Activated CD8-positive, alpha-beta memory T cell treated with anti-CD3 and anti-CD28 coated beads, Interleukin-2, amount 50 U/mL, for 1 hour (primary cell): ENCODE measurements around the gene APC2.
"Not testable (repeated sequence)": the region's sequence is repeated elsewhere in the genome, so short reads cannot be mapped to it uniquely, and the experiment has no call there.

ENCODE experiments used
- DNase-seq: peaks from one replicate; pipeline ENCODE4 v3.0.0-alpha.2; 2020; ENCODE audit errors: extremely low read depth

The APC2 gene

DNA sequence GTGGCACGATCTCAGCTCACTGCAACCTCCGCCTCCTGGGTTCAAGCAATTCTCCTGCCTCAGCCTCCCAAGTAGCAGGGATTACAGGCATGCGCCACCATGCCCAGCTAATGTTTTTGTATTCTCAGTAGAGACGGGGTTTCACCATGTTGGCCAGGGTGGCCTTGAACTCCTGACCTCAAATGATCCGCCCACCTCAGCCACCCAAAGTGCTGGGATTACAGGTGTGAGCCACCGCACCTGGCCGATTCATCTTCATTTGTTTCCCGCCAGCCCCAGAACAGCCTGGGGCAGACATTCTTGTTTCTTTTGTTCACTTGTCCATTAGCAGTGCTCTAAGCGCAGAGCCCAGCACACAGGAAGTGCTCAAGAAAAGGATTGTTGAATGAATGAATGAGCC lies 27.1 kb downstream of the APC2 start:
- DNase-seq = not testable (repeated sequence)

DNA sequence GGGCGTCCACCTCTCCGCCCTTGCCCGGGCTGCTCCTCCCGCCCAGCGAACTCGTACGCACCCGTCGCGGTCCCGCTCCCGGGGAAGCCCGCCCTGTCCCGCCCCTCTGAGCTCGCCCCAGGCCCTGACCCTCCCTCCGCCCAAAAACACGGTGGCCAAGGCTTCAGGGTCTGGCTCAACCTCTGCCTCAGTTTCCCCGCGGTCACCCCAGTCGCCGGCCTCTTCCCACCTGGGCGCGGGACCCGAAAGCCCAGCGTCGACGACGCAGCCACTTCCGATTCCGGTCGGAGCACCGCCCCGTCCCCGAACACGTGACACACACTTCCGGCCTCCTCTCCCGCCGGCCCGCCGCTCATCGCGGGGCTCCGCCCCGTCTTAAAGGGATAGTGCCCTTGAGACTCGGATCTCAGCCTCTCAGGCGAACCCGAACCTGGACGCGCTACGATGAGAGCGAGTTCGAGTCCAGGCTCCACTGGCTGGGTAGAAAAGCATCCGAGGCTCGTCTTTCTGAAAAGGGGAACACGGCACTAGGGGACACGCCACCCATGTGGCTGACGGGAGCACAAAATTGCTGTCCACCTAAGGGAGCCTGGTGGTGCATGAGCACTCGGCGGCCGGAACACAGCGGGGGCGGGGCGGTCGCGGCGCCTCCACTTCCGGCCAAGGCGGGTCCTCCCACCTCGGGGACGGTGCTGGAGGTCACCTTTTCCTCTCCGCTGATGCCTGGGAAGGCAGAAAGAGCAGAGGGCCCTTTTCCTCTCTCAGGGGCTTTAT lies 29.2 kb downstream of the APC2 start, which contains the start of gene C19orf25:
Gene C19orf25, minus strand, starts transcription at position 282 of the 774 bp plus-strand sequence. CDS start 312 bp downstream, outside the sequence.
- peak; percentile 60 for DNase-seq

DNA sequence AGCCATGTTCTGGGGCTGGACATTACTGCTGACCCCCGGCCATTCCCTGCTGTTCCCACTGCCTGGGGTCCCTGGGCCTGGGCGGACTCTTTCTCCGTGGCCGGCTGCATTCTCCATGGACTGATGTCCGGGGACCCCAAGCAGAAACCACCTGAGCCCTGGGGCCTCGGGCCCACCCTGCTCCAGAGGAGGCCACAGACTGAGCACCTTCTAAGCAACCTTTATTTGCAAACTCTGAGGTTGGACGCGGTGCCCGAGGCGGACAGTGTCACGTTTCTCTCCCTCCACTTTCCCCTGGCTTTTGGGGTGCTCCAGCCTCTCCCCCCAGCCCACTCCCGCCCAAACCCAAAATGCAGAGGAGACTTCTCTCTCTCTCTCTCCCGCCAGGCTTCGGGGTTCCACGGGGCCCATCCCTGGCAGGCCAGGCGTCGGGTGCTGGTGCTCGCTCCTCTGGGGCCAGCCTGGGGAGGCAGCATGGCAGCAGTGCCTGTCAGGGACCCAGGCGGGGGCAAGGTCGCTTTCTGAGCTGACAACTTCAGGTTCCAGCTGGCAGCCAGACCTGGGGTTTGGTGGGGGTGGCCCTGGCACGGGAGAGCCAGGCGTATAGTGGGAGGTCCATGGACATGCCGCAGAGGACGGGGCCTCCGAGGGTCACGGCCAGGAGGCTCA lies 31.4 kb downstream of the APC2 start:
- no peak for DNase-seq

DNA sequence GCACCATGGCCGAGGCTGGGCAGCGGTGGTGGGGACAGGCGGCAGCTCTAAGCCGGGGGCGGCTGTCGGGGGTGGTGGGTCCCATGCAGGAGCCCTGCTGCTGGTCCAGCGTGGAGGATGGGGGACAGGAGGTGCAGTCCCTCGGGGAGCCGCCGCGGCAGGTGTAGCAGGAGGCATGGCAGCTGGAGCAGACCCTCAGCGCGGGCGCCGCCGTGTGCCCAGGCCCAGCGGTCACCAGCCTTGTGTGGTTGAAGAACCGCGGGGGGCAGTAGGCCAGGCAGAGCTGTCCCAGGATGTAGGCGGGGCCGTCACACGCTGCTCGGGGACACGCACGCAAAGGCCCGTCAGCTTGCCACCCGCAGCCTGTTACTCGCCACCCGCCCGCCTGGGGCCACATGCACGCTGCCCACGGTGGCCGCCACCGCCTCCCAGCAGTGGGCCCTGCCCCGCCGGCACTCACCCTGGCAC lies 32.0 kb downstream of the APC2 start:
- no peak for DNase-seq

DNA sequence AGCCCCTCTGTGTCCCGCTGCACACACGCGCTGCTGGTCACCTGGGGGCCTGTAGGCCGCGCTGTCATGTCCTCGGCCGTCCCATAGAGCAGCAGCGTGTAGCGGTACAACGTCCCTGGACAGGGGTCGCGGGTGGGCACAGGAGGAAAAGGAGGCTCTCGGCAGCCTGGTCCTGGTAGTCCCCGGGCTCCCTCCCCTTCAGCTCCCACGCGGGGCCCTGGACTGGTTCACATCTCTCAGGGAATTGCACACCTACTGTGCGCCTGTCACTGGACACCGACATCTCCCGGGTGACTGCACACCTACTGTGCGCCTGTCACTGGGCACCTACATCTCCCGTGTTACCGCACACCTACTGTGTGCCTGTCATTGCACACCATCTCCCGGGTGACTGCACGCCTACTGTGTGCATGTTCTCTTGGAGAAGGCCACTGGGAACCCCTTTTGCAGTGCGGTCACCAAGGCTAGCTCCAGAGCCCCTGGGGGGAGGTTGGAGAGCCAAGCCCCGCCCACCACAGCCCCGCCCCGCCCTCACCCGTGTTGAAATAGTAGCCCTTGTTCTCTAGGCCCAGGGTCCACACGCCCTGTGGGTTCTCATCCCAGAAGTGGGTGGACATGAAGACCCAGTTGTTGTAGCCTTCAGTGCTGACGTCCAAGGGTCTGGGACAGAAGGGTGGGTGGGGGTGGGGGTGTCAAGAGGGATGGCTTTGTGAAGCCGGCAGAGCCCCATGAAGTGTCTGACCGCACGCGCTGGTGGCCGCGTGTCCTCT lies 32.6 kb downstream of the APC2 start:
- DNase-seq = no peak

DNA sequence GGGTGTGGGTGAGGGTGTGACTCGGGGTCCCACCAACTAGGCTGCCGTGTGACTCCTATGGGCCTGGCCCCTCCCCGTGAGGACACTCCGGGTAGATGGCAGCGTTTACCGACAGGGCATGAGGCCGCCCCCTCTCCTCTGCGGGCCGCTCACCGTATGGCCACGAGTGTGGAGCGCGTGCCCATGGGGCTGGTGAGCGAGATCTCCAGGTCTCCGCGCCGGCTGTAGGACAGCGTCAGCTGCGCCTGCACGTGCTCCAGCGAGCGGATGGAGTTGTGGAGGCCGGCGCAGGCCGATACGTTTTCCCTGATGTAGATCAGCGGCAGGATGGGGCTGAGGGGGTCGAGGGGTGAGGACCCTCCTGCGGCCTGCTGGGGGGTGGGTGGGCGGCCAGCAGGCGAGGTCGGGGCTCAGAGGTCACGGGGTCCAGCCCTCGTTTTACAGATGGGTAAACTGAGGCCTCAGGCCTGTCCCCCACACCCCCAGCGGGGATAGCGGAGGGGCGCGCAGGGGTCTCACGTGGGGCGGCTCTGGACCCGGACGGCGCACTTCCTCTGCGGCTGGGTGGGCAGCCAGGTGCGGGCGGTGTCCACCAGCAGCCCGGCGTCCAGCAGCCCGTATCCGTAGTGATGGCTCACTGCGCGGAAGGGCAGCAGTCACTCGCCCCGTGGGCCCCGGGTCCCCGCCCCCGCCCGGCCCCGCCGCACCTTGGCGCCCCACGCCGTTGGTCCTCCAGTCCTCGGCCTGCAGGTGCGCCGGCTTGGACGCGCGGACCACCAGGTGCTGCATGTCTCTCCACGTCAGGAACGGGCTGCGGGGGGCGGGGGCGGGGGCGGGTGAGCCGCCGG lies 33.4 kb downstream of the APC2 start:
- no peak for DNase-seq

DNA sequence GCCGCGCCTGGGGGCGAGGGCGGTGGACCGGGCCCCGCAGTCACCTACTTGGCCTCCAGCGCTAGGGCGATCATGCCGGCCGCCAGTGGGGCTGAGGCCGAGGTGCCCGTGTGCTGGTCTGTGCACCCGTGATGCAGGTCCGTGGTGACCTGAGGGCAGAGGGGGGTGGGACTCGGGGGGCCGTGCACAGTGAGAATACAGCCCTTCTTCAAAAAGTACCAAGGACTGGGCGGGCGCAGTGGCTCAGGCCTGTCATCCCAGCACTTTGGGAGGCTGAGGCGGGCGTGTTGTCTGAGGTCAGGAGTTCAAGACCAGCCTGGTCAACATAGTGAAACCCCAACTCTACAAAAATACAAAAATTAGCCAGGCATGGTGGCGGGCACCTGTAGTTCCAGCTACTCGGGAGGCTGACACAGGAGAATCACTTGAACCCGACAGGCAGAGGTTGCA lies 34.1 kb downstream of the APC2 start:
- no peak for DNase-seq

DNA sequence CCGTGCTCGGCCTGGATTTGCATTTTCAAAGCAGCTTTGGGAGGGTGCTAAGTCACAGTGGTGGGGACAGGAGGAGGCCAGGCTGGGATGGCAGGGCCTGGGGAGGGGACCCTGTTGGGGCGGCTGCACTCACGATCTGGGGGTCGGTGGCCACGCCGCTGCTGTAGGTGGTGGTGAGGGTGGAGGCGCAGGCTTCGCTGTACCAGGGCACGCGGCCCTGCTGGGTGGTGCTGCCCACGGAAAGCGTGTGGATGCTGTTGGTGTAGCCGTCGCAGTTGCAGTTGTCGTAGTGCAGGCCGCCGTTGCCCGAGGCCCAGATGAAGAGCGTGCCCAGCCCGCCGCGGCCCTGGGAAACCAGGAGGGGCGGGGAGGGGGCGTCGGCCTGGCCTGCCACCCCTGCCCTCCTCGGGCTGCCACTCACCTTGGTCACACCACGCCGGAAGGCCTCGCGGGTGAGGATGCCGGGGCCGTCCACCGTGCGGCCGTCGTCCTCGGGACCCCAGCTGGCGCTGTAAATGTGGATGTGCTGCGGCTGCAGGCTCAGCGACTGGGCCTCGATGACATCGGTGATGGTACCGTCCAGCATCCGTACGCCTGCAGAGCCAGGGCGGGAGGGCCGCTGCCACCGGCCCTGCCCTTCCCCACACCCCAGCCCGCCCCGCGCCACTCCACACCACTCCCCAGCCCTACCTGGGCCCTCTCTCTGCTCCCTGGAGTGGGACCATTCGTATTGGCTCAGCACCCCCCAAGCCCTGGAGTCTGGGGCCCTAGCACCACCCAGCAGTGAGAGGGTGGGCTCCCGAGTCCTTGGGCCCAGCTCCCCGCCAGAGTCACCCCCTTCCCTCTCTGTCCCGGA lies 37.0 kb downstream of the APC2 start:
- no peak for DNase-seq

DNA sequence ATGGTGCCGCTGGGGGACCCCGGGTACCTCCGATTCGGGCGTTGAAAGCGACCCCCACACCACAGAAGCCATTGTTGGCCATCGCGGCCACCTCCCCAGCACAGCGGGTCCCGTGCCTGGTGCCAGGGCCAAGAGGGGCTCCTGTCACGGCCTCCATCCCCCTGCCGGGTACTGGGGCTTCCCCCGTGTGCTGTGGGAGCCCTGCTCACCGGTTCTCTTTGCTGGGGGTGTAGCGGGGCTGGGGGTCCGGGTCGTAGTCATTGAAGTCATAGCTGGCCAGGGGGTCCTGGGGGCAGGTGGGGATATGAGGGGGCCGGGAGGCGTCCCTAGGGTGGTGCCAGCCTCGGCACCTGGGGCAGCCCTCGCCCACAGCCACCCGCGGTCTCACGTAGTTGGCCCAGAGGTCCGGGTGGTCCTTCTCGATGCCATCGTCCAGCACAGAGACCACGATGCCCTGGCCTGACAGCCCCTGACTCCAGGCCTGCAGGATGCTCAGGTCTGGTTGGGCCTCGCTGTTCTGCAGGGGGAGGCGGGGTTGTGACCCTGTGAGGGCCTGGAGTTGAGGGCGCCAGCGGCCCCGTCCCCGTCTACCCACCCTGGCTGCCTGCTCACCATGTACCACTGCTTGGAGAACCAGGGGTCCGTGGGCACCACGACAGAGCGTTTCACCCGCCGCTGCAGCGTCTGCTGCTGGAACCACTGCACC lies 37.8 kb downstream of the APC2 start:
- no peak for DNase-seq

DNA sequence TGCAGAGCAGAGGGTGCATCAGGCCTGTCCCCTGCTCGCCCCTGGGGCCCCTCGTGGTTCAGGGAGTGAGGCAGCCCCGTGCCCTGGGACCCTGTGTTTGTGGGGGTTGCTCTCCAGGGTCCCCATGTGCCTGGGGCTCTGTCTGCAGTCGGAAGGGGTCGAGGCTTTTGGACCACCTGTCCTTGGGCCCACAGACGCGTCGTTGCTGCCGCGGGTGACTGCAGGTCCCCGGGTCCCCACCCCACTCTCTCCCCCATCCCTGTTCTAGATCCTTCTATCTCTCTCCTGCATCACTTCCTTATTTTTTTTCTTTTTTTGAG lies 38.3 kb downstream of the APC2 start:
- no peak for DNase-seq

DNA sequence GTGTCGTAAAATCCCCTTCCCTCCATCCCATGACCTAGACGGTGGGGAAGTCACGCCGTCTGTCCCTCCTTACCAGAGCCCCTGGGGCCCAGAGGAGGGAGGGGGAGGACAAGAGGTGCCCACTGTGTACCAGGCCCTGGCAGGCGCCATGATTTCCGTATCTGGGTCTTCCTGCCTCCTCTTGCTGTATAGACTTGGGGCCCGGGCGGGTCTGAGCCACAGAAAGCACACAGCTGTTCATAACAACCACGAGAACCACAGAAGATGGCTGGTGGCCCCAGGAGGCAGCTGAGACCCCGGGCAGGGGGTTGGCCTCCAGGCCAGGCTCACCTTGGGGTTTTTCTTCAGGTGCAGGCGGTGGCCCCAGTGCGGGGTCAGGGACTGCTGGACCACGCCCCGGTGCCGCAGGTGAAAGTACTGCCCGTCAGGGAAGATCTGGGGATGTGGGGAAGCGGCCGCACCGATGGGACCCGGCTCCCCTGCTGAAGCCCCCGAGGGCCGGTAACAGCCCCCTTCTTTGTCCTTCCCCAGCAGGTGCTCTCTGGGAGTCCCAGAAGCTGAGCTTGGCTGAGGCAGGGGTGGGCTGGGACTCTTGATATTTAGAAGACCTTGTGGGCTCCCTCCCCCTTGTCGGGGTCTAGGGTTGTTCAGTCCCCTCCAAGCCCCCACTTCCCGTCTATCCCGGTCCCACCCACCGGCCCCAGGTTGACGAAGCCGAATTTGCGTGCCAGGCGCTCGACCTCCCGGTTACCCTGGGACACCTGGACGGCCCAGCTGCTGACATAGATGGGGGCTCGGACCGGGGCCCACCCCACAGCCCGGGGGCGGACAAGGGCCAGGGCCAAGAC lies 39.8 kb downstream of the APC2 start:
- no peak for DNase-seq

DNA sequence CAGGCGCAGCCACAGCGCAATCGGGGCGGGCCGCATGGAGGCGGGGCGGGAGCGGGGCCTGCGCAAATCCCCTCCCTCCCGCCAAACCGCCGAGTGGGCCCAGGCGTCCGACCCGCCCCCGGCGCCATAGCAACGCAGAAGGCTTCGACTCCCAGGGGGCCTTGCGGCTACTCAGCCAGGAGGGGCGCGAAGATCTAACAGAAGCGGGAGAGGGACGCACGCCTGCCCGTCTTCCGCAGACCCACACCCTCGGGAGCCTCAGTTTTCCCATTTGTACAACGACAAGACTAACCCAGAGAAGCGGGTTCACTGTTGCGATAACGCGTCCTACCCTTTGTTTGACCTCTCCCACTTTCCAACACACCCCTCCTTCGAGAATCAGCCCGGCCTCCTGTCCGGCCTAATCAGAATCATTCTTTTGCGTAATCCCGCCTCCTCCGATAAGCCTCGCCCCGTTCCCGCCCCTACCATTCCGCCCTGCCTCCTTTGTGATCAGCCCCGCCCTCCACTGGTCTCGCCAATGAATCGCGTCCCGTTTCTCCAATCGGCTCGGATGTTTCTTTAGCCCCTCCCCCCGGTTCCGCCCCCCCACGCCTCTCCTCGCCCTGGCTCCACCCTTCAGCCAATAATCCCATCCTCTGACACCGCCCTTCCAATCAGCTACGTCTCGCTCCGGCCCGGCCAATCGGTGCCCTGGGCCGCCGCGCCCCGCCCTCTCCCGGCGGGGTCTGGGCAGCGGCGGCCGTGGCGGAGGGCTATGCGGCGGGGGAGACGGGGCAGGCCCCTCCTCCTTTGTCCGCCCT lies 40.6 kb downstream of the APC2 start, which contains the start of gene PCSK4:
Gene PCSK4, minus strand, starts transcription at position 40 of the 803 bp plus-strand sequence. Its CDS starts 4 bp downstream, at position 36.
- peak; percentile 97 for DNase-seq

DNA sequence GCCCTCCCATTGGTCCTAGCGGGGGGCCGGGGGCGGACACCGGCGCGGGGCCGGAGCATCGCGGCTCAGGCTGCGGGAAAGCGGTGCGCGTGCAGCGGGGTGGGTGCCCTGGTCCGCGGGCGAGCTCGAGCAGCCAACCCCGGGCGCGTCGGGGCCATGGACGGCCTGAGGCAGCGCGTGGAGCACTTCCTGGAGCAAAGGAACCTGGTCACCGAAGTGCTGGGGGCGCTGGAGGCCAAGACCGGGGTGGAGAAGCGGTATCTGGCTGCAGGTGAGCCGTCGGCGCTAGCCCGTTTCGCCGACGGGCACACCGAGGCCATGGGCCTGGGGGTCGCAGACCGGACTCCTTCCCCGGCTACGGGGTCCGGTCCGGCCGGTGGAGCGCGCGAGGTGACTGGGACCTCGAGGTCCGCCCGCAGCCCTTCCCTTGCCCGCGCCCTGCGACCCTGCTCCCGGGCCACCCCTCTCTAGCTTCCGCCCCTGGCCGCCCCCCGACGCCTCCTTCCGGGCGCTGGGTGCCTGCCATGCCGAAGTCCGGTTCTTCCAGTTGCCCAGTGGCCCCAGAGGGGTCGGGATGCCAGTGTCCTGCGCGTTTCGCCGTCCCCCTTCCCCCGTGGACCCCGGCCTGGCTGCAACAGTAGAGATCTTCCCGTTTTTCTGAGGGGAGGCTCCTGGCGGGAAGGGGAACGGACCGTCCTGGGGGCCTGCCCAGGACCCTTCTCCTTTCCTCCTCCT lies 41.4 kb downstream of the APC2 start, which contains the start of gene REEP6:
Gene REEP6, plus strand, starts transcription at position 68 of the 735 bp plus-strand sequence. Its CDS starts 89 bp downstream, at position 157.
- no peak for DNase-seq

DNA sequence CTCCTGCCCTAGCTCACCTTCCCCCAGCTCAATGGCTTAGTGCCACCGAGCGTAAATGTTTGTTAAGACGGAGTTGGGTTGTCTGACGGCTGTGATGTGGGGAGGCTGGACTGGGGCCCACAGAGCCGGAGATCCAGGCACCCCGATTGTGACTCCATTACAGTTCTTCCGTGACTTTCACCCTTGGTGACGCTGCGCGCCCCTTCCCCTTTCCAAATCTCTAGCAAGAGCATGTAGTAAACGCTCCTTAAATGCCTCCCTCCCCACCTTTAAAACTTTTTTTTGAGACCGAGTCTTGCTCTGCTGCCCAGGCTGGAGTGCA lies 41.9 kb downstream of the APC2 start:
- no peak for DNase-seq

DNA sequence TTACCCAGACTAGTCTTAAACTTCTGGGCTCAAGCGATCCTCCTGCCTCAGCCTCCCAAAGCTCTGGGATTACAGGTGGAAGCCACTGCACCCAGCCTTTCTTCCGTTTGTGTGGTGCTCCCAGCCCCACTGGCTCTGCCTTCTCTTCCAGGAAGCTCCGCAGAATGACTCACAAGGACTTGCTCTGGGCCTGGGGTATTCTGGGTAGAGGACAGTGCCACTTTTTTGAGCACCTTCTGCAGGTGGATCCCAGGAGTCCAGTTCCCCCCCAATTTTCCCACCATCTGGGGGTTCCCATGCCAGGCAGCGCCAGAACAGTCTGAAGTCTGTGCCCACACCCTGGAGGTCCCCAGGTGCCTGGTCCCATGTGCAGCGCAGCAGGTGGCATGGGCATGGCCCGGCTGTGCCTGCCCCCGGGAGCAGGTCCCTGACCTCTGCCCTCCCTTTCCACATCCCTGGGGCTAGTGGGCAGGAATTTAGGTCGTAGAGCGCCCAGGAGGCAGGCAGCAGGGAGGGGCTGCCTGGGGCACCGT lies 42.6 kb downstream of the APC2 start:
- no peak for DNase-seq

DNA sequence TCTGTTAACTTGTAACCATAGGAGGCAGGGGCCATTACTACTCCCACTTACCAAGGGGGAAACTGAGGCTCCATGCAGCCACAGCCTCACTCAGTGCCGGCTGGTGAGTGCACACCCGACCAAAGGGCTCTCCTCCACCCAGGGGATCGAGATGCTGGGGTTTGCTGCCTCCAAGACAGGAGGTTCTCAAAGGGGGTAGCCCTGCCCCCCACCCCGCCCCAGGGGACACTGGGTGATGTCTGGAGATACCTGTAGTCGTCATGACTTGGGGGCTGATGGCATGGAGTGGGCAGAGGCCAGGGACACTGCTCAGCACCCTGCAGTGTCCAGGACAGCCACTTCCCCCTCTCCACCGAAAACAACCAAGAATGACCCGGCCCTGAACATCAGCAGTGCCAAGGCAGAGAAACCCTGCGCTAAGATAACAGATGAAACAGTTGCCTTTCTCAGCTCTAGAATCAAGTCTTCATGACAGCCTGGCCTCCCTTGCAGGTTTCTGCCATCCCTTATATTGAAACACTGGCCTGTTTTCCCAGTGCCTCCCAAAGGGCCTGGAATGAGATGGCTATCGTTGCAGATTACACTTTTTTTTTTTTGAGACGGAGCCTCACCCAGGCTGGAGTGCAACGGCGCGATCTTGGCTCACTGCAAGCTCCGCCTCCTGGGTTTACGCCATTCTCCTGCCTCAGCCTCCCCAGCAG lies 44.3 kb downstream of the APC2 start:
- no peak for DNase-seq
